WTC11 (cell line): Measurements from ENCODE around the gene MEGF11.

Experiments
- TF ChIP-seq, protein P1 (sequence below): fragments of 200-600 bp; IDR thresholded peaks from 2 replicates; pipeline ENCODE4 v1.8.0; 2022; ENCODE audit warnings: antibody characterized with exemption
- TF ChIP-seq, protein P2 (sequence below): sonication (generic); formaldehyde crosslinking; conservative IDR thresholded peaks from 2 replicates; pipeline ENCODE4 v1.8.1; 2022; ENCODE audit warnings: mild to moderate bottlenecking, missing genetic modification reagents
- TF ChIP-seq, protein P3 (sequence below): sonication (generic); formaldehyde crosslinking; IDR thresholded peaks from 2 replicates; pipeline ENCODE4 v1.8.0; 2022; ENCODE audit warnings: mild to moderate bottlenecking, missing genetic modification reagents

DNA sequence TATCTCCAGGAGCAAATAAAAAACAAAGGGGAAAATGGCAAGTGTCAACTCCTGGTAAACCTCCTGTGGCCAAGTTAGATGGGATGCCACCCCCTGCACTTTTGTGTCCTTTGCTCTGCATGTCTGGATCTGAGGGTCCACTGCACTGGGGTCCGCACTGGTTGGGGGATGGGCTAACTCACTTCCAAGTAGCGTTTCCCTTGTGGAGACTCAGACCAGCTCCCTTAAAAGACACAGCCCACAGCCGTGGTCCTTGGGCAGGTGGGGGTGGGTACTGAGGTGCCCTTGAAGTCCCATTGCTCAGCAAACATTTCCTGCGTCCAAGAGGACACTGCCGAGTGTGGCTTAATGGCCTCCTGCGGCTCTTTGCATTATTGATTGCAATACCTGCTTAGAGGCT is 188.2 kb downstream of the MEGF11 start:
- TF ChIP-seq, protein P1, sequence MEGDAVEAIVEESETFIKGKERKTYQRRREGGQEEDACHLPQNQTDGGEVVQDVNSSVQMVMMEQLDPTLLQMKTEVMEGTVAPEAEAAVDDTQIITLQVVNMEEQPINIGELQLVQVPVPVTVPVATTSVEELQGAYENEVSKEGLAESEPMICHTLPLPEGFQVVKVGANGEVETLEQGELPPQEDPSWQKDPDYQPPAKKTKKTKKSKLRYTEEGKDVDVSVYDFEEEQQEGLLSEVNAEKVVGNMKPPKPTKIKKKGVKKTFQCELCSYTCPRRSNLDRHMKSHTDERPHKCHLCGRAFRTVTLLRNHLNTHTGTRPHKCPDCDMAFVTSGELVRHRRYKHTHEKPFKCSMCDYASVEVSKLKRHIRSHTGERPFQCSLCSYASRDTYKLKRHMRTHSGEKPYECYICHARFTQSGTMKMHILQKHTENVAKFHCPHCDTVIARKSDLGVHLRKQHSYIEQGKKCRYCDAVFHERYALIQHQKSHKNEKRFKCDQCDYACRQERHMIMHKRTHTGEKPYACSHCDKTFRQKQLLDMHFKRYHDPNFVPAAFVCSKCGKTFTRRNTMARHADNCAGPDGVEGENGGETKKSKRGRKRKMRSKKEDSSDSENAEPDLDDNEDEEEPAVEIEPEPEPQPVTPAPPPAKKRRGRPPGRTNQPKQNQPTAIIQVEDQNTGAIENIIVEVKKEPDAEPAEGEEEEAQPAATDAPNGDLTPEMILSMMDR: no peak
- TF ChIP-seq, protein P2, sequence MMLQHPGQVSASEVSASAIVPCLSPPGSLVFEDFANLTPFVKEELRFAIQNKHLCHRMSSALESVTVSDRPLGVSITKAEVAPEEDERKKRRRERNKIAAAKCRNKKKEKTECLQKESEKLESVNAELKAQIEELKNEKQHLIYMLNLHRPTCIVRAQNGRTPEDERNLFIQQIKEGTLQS (CRISPR knock-in tag): no peak
- TF ChIP-seq, protein P3, sequence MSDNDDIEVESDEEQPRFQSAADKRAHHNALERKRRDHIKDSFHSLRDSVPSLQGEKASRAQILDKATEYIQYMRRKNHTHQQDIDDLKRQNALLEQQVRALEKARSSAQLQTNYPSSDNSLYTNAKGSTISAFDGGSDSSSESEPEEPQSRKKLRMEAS (CRISPR knock-in tag): no peak
